ENCODE data around the gene GALNT5.
"Not testable (repeated sequence)": the region's sequence is repeated elsewhere in the genome, so short reads cannot be mapped to it uniquely, and the experiment has no call there.

GALNT5 gene

GRCh38 chr2:157324331-157324843, 66.9 kb downstream of the GALNT5 start:
- in situ Hi-C loops (cut with MboI; ENCODE audit: low sequenced_read_pairs) = no loop called here

GRCh38 chr2:157325786-157326185, 68.3 kb downstream of the GALNT5 start, which contains the start of gene ERMN:
TSS of gene ERMN (minus strand) at chr2:157325824. CDS start at chr2:157325642, 182 bp downstream.
- in situ Hi-C loops (cut with MboI; ENCODE audit: low sequenced_read_pairs) = no loop called here

DNA sequence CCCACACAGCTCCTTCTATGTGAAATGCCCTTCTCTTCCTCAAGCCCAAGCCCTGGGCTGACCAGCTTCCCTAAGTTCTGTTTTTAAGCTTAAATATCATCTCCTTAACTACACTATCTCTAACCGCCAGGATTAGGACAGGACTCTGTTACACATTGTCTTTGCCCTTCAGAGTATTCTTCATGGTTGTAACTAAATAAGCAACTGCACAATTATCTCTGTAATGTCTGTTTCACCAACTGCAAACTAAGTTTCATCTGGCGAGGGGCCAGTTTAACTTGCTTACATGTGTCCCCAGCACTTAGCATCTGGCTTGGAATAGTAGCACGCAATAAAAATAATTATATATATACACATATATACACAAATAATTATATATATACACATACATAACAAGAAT, 69.2 kb downstream of the GALNT5 start:
- in situ Hi-C loops (cut with MboI; ENCODE audit: low sequenced_read_pairs) = no loop called here

- in situ Hi-C loops (cut with MboI; ENCODE audit: low sequenced_read_pairs) = no loop called here
These were observed 69.7 kb downstream of the GALNT5 start for GRCh38 chr2:157327200-157327599.

DNA sequence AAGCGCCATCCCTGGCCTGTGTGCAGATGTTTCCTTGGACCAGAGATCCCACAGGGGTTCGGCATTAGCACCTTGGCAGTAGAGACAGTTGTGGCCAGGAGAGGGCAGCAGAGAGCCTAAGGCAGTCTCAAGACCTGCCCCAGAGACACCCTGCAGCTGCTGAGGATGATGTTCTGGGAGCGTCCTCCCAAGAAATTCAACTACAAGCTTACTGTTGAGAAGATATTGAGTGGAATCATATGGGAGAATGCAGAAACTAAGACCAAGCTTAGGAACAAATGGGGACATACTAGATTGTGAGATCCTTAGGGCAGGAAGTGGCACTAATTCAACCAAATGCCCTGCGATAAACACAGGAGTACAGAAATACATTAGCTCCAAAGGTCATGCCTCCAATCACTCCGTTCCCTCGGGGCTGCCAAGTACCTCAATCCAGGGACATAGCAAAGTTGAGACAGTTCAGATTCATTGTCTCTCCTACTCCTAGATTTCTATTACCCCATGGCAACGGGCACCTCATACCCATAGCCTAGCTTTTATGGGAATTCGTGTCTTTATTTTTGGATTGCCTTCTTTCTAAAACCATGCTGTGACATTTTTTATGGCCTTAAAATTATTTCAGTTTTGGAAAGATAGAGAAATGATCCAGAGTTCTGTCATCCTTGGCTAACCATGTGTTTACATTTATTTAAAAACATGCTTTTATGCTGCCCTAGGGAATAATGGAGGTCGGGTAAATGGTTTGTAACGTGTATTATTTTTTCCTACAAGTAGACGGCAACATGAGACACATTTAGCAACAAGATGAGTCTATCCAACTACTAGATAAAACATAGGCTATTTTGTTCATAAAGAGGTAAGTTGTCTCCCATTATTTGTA, 70.4 kb downstream of the GALNT5 start:
- in situ Hi-C loops (cut with MboI; ENCODE audit: low sequenced_read_pairs) = no loop called here

- in situ Hi-C loops (cut with MboI; ENCODE audit: low sequenced_read_pairs) = no loop called here
These were observed 72.0 kb downstream of the GALNT5 start for GRCh38 chr2:157329524-157329923.

DNA sequence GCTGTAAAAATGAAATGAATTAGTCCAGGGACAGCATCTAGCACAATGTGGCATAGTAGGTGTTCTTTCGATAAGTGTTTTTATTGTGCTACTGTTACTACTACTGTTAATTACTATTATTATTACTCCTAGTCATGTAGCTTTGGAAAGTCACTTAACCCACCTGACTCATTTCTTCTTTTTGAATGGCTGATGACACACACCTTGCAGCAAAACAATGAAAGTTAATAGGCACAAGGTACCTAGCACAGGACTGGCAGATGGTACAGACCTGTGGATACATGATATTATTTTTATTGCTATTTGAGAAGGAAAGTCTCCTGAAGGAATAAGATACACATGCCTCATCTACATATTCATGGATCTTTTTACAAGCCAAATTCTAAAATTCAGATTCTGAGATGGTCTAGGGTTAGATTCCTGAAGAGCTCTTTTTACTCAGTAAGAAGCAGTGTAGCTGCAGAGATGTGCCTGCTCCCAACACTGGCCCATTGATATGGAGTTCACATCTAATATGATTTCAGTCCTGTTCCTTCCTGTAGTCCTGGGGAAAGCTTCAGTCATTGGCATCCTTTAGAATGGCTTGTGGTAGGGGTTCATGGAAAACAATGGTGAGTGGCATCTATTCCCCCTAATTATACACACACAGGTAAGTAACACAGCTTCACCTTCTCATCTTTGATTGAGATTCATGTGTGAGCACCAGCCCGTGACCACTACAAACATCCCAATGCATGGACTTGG, 76.0 kb downstream of the GALNT5 start:
- in situ Hi-C loops (cut with MboI; ENCODE audit: low sequenced_read_pairs) = no loop called here

- in situ Hi-C loops (cut with MboI; ENCODE audit: low sequenced_read_pairs) = no loop called here
These were observed 76.8 kb downstream of the GALNT5 start for GRCh38 chr2:157334335-157334734.

- in situ Hi-C loops (cut with MboI; ENCODE audit: low sequenced_read_pairs) = no loop called here
These were observed 77.3 kb downstream of the GALNT5 start for GRCh38 chr2:157334797-157335196.

DNA sequence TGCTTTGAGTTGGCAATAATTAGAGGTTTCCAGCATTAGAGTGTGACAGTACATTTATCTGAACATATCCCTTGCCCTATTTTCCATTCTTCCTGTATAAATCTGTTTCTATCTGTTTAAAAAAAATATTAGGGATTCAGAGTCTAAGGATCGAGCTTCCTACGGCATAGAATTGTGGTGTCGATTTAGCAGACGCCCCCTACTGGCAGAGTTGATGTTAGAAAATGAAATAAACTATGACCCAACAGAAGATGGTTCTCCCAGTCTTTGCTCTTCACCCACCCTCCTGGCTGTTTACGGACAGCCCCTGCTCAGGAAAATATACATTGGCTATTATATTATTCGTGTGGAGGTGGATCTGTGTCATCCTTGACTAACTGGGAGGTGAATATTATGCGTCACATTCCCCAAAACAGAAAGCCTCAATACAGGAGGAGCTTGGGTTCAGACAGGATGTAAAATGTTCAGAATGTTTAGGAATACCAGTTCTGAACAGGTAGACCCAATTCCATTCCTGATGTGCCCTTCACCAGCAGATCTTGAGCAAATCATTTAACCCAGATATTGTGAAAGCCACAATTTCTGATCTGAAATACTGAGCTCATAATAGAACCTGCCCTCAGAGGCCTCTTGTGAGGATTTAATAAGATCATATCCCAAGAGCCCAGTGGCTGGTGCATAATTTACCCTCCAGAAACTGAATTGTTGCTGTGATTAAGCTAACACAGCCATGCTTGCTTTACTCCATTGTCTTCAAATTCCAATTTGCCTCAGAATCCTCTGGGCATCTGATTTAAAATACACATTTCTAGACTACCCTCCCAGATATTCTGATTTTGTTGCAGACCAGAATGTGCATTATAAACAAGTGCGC, 78.9 kb downstream of the GALNT5 start:
- in situ Hi-C loops (cut with MboI; ENCODE audit: low sequenced_read_pairs) = no loop called here

DNA sequence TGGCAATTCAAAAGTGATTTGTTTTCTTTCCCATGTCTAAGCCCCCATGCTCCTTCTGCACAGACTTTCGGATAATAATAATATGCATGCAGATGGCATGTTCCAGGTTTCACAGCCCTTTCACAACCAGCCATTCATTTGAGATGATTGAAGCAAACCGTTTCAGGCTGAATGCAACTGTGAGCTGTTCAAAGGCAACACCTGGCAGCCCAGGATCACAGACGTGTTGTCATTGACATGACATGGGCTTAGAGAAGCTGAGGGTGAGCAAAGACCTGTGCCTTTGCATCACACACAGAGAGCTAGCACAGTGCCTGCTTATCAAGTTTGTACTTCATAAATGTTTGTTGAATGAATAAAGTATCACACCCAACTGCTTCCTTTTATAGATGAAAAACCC, 80.5 kb downstream of the GALNT5 start:
- in situ Hi-C loops (cut with MboI; ENCODE audit: low sequenced_read_pairs) = no loop called here

DNA sequence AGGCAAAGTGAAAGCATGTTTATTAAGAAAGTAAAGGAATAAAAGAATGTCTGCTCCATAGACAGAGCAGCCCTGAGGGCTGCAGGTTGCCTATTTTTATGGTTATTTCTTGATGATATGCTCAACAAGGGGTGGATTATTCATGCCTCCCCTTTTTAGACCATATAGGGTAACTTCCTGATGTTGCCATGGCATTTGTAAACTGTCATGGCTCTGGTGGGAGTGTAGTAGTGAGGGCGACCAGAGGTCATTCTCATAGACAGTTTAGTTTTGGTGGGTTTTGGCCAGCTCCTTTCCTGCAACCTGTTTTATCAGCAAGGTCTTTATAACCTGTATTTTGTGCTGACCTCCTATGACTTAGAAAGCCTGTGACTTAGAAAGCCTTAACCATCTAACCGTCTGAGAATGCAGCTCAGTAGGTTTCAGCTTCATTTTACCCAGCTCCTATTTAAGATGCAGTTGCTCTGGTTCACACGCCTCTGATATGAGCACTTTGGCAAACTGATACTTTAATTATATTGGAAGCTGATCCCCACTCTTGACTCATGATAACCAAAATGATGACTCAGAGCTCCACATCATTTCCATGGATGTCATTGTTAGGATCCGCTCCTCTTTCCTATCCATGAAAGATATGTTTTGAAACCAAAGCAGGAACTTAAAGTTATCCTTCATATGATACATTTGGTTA, 82.6 kb downstream of the GALNT5 start:
- in situ Hi-C loops (cut with MboI; ENCODE audit: low sequenced_read_pairs) = no loop called here

DNA sequence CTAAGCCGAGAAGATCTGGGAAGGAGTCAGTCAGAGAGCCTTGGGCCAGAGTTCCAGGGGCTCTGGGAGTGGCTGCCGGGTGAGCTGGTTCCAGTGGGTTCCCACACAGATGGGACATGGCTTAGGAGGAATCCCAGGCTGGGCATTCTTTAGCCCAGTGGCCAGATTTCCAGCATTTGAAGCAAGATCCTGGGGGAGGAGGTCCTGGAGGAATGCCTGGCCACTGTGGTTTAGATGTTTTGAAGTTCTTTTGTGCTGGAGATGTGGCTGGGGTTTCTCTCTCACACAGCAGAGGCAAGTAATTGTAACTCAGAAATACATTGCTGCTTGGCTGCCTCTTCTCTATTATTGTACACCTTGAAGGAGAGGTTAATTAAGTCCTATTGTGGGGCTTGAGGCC, 83.9 kb downstream of the GALNT5 start:
- in situ Hi-C loops (cut with MboI; ENCODE audit: low sequenced_read_pairs) = not testable (repeated sequence)

- in situ Hi-C loops (cut with MboI; ENCODE audit: low sequenced_read_pairs) = no loop called here
These were observed 88.3 kb downstream of the GALNT5 start for GRCh38 chr2:157345647-157346389.

GRCh38 chr2:157348291-157348921, 90.9 kb downstream of the GALNT5 start:
- in situ Hi-C loops (cut with MboI; ENCODE audit: low sequenced_read_pairs) = no loop called here

- in situ Hi-C loops (cut with MboI; ENCODE audit: low sequenced_read_pairs) = no loop called here
These were observed 92.5 kb downstream of the GALNT5 start for GRCh38 chr2:157349949-157350515.

DNA sequence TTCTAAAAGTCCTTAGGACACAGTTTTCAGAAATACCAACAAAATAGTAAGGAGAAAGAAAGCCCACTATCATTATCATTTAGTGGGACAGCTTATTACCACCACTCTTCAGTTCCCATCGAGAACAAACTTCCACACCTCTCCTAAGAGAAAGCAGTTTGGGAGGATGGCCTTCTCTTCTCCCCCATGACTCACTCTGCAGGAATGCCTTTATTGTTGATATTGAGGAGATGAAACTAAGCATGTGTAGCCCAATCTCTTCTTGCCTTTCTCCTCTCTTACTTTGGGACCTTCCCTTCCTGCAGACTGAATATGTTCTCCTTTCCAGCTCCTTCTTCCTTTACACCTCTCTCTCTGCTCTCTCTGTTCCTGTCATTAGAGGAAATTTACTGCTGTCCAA, 98.1 kb downstream of the GALNT5 start:
- in situ Hi-C loops (cut with MboI; ENCODE audit: low sequenced_read_pairs) = no loop called here

- in situ Hi-C loops (cut with MboI; ENCODE audit: low sequenced_read_pairs) = no loop called here
These were observed 102.1 kb downstream of the GALNT5 start for GRCh38 chr2:157359628-157360027.

- in situ Hi-C loops (cut with MboI; ENCODE audit: low sequenced_read_pairs) = no loop called here
These were observed 104.0 kb downstream of the GALNT5 start for GRCh38 chr2:157361526-157361925.

Data from HL-60/S4 treated with retinoic acid at 250 ng/mL for 4 days and 3 days (cell line).